ENCODE measurements around the gene SSTR5. TPM values are rescaled to one million over a fixed set of nuclear protein-coding genes. Genes with fewer than 3 reads are reported as not detected.

The SSTR5 gene
- total RNA-seq, 1 experiment from 2014 or later: not detected

DNA sequence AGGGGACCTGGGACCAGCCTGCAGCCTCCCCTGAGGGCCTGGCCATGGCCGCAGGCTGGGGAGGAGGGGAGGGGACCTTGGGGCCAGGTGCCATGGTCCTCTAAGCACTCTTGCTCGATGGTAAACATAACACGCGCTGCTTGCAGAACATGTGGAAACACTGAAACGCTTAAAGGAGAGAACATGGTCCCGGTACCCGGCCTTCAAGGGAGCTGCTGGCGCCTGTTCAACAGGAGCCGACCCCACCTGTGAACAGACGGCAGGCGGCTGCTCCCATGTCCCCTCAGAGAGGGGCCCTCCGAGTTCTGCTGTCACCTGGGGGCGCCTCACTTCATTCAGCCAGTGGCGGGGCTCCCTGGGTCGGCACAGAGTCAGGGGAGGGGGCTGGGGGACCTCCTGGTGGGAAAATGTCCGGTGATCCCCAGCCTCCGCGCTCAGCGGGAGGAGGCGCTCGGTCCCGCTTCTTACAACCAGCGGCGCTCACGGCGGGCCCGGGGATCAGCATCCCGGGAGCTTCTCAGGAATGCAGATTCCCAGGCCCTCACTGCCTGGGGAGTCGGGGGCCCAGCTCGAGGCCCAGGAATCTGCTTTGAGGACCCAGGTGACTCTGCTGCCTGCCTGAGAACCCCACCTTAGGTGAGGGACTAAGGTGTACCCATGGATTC, 854 bp upstream of the SSTR5 start:
- Histone ChIP-seq H3K4me1 (replicated peaks; ENCODE audit: insufficient read depth) (no peaks in the 10 kb centered on the region), H3K9me3 (ENCODE audit: insufficient read depth, low read depth) (no peaks in the 10 kb centered on the region), H3K9me2 (ENCODE audit: insufficient read depth) (no peaks in the 10 kb centered on the region), H3K4me3 (no peak overlapping the region), H2AFZ (no peak overlapping the region), H3K27me3 (ENCODE audit: insufficient read depth, low read depth) (peaks cover 30% of the 10 kb centered on the region), H3K4me2 (no peak overlapping the region), H3K27ac (no peak overlapping the region), H3F3A (ENCODE audit: insufficient read depth, low read depth) (no peaks in the 10 kb centered on the region), H4K20me1 (ENCODE audit: insufficient read depth) (no peaks in the 10 kb centered on the region; the same call in 1 of the 2 replicates), H3K79me2 (ENCODE audit: low read depth) (no peaks in the 10 kb centered on the region), H3K36me3 (ENCODE audit: low read depth) (no peaks in the 10 kb centered on the region)
- TF ChIP-seq EZH2 (IDR thresholded peaks at IDR 0.05; ENCODE audit: low read depth): no peak
- TF ChIP-seq, protein P1, sequence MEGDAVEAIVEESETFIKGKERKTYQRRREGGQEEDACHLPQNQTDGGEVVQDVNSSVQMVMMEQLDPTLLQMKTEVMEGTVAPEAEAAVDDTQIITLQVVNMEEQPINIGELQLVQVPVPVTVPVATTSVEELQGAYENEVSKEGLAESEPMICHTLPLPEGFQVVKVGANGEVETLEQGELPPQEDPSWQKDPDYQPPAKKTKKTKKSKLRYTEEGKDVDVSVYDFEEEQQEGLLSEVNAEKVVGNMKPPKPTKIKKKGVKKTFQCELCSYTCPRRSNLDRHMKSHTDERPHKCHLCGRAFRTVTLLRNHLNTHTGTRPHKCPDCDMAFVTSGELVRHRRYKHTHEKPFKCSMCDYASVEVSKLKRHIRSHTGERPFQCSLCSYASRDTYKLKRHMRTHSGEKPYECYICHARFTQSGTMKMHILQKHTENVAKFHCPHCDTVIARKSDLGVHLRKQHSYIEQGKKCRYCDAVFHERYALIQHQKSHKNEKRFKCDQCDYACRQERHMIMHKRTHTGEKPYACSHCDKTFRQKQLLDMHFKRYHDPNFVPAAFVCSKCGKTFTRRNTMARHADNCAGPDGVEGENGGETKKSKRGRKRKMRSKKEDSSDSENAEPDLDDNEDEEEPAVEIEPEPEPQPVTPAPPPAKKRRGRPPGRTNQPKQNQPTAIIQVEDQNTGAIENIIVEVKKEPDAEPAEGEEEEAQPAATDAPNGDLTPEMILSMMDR (conservative IDR thresholded peaks at IDR 0.05): no peak
- DNase-seq: no peak
- POLR2A ChIA-PET (ENCODE audit: unreplicated experiment): no interaction called here
- intact Hi-C loops (cut with micrococcal nuclease; ENCODE audit: unreplicated experiment): no loop called here
- CTCF ChIA-PET: no interaction called here
- no TSS peak for BruUV-seq (replicated peaks)

DNA sequence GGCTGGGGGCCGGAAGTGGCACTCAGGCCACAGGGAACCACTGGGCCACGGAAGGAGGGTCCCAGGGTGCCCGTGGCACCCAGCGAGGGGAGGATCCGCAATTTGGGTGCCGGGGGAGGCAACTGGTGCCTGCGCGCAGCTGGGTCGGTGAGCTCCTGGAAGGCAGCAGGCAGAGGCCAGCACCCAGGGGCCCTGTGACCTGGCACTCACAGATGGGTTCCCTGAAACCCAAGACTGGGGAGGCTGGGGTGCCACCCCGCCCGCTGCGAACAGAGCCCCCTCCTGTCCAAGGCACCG, 663 bp downstream of the SSTR5 start:
- Histone ChIP-seq H4K20me1 (ENCODE audit: insufficient read depth) (no peaks in the 10 kb centered on the region; the same call in 1 of the 2 replicates), H3K27me3 (ENCODE audit: insufficient read depth, low read depth) (peaks cover 37% of the 10 kb centered on the region), H3K79me2 (ENCODE audit: low read depth) (no peaks in the 10 kb centered on the region), H3K4me3 (no peak overlapping the region), H3K4me2 (no peak overlapping the region), H3K9me2 (ENCODE audit: insufficient read depth) (no peaks in the 10 kb centered on the region), H3K9me3 (ENCODE audit: insufficient read depth, low read depth) (no peaks in the 10 kb centered on the region), H3K27ac (no peak overlapping the region), H3F3A (ENCODE audit: insufficient read depth, low read depth) (no peaks in the 10 kb centered on the region), H3K36me3 (ENCODE audit: low read depth) (no peaks in the 10 kb centered on the region), H2AFZ (no peak overlapping the region), H3K4me1 (replicated peaks; ENCODE audit: insufficient read depth) (peaks cover 1% of the 10 kb centered on the region; the same call in 1 of the 2 replicates)
- POLR2A ChIA-PET (ENCODE audit: unreplicated experiment): no interaction called here
- CTCF ChIA-PET: no interaction called here
- DNase-seq: no peak
- TF ChIP-seq, protein P1 (conservative IDR thresholded peaks at IDR 0.05): no peak
- TF ChIP-seq EZH2 (IDR thresholded peaks at IDR 0.05; ENCODE audit: low read depth): no peak
- intact Hi-C loops (cut with micrococcal nuclease; ENCODE audit: unreplicated experiment): no loop called here
- no TSS peak for BruUV-seq (replicated peaks)

DNA sequence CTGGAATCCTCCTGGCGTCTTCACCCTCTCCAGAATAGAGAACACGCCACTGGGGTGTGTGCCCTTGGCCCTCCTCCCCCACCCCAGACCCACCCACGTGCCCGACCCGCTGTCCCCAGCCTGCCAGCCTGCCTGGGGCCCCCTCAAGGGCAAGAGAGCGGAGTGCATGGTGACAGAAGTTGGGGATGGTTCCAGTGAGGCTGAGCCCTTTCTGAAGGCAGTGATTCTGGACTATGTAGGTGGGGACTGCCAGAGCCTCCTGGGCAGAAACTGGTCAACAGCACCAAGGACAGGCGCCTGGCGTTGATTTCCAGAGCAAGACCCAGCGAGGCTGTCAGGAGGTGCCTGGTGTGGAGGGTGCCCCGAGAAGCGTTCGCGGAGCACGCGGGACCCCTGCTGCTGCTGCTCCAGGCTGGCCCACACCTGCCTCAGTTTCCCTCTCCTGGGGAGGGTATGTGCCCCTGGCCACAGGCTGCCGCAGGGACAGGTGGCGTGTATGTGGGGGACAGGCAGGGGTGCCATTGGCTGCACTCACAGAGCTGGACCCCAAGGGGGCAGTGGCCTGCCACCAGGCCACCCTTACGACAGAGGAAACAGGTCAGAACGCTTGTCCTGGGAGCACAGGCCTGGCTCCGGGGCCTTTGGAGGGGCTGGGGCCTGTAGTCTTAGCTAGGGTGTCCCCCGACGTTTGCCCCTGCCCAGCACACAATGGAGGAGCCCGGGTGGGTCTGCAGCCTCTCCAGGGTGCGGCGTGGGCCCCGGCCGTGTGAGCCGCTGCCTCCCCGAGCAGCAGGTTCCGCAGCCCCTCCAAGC, 1.2 kb downstream of the SSTR5 start:
- CTCF ChIA-PET: no interaction called here
- Histone ChIP-seq H3F3A (ENCODE audit: insufficient read depth, low read depth) (no peaks in the 10 kb centered on the region), H4K20me1 (ENCODE audit: insufficient read depth) (no peaks in the 10 kb centered on the region; the same call in 1 of the 2 replicates), H3K79me2 (ENCODE audit: low read depth) (no peaks in the 10 kb centered on the region), H3K4me1 (replicated peaks; ENCODE audit: insufficient read depth) (peaks cover 7% of the 10 kb centered on the region; the same call in 1 of the 2 replicates), H3K4me3 (no peak overlapping the region), H3K27me3 (ENCODE audit: insufficient read depth, low read depth) (peaks cover 37% of the 10 kb centered on the region), H3K4me2 (no peak overlapping the region), H2AFZ (no peak overlapping the region), H3K9me2 (ENCODE audit: insufficient read depth) (no peaks in the 10 kb centered on the region), H3K9me3 (ENCODE audit: insufficient read depth, low read depth) (no peaks in the 10 kb centered on the region), H3K27ac (no peak overlapping the region), H3K36me3 (ENCODE audit: low read depth) (no peaks in the 10 kb centered on the region)
- POLR2A ChIA-PET (ENCODE audit: unreplicated experiment): no interaction called here
- no TSS peak for BruUV-seq (replicated peaks)
- intact Hi-C loops (cut with micrococcal nuclease; ENCODE audit: unreplicated experiment): no loop called here
- DNase-seq: no peak
- no peak for TF ChIP-seq EZH2 (IDR thresholded peaks at IDR 0.05; ENCODE audit: low read depth)
- TF ChIP-seq, protein P1 (conservative IDR thresholded peaks at IDR 0.05): peak; percentile 32
